ENCODE results near the gene ANXA11.
"Not testable (repeated sequence)": the region's sequence is repeated elsewhere in the genome, so short reads cannot be mapped to it uniquely, and the experiment has no call there.

DNA sequence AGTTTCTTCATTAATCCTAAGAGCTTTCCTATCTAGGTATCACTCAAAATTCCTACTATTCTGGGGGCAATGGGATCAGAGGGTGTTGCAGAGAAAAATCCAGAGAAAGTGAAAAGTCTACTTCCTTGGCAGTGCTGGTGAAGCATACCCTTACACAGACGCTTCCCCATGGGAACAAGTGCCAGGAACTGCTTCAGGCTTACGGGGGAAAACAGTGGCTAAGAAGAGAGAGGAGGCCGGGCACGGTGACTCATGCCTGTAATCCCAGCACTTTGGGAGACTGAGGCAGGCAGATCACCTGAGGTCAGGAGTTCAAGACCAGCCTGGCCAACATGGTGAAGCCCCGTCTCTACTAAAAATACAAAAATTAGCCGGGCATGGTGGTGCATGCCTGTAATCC is 2.8 kb downstream of the ANXA11 start:
- TF ChIP-seq POLR2AphosphoS2 (IDR thresholded peaks at IDR 0.05; ENCODE audit: low read length); POU5F1 (IDR thresholded peaks at IDR 0.05; ENCODE audit: borderline replicate concordance, low read depth, low read length, partially characterized antibody): not testable (repeated sequence)

Measured in K562 (cell line).